Stimulated activated naive CD4-positive, alpha-beta T cell treated with Interleukin-2 at 50 U/mL for 16 hours (primary cell): ENCODE results near the gene SRM.
A peak's percentile ranks its signal among the peaks of the same experiment; 100 is the strongest.
"Not testable (repeated sequence)": the region's sequence is repeated elsewhere in the genome, so short reads cannot be mapped to it uniquely, and the experiment has no call there.

ENCODE experiments used
- DNase-seq: peaks from one replicate; lab custom pipeline; 2025; lab: John Stamatoyannopoulos, UW

SRM gene

DNA sequence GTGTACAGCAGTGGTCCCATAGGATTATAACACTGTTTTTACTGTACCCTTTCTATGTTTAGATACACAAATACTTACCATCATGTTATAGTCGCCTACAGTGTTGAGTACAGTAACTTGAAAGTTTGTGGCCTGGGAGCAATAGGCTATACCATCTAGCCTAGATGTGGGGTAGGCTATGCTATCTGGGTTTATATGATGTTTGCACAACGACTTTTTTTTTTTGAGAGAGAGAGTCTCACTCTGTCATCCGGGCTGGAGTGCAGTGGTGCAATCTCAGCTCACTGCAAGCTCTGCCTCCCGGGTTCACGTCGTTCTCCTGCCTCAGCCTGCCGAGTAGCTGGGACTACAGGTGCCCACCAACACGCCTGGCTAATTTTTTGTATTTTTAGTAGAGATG is 40.5 kb downstream of the SRM start:
- DNase-seq: not testable (repeated sequence)

DNA sequence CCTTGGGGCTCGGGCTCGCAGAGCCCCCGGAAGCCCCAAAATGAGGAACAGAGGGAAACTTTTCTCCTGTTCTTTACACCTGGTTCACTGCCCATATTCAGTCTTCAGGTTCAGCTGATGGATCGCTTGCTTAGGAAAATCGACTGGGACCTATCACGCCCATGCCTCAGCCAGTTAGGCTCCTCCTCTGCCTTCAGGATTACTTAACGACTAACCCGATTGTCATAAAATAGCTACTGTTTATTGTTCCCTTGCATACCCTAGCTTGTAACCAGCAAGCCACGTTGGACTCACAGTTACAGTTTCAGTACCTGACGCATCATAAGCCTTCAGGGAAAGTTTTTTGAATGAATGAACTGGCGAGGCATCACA is 46.7 kb downstream of the SRM start:
- DNase-seq: no peak

DNA sequence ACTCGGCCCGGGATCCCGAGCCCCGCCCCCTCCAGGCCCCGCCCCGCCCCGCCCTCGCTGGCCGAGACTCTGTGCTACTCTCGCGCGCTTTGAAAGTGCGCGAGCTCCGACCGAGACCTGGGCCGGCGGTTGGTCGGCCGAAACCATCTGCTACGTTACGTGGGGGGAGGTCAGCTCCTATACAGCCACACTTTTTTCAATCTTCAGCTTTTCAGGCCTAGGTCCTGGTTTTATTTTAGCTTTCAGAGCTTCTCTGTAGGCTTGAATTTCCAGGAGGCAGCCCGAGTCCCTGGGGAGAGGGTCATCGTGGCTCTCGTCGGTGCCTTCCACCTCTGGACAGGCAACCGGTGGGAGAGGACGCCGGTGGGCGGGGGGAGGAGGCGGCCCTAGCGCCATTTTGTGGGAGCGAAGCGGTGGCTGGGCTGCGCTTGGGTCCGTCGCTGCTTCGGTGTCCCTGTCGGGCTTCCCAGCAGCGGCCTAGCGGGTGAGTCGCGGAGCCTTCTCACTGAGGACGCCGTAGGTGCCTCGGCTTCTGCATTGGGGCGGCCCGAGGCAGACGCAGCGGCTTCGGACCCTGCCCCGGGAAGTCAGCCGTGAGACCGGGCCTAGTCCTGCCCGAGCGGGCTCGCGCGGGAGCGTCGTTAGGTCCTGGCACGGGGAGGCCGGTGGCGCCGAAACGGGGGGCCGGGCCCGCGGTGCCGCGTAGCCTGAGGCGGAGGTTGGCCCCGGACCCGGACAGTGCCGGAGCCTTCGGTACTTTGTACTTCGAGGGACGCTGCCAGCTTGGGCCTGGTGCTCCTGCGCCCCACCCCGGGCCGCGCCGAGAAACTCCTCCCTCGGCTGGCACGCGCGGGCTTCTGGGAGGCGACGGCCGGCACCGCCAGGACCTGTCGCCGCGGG is 47.3 kb downstream of the SRM start, which contains the start of gene TARDBP:
TSS of gene TARDBP (plus strand) at position 395 of the 900 bp plus-strand sequence. CDS start 1,074 bp downstream, outside the sequence.
- peak; percentile 91 for DNase-seq
